K562 (cell line): ENCODE measurements around the gene LAPTM4A. TPM values are rescaled to one million over a fixed set of nuclear protein-coding genes. Genes with fewer than 3 reads are reported as not detected.
A peak's percentile ranks its signal among the peaks of the same experiment; 100 is the strongest.

Experiments used
- ATAC-seq: fragments of 200-7000 bp; cut with Tn5 transposase; 3 replicates; pipeline ENCODE4 v1.9.1; 2020; ENCODE audit warnings: moderate library complexity
- BruUV-seq: library from RNA; stranded (reverse); fragments of 400-500 nt; replicated peaks from 2 replicates; lab custom pipeline; 2021; lab: Mats Ljungman, UMichigan
- CTCF ChIA-PET: fragments of 300-600 bp; formaldehyde crosslinking; extraction: SDS; loops from one replicate; lab custom pipeline; 2021; ENCODE audit warnings: low intra/inter-chr PET ratio; lab: Yijun Ruan, JAX
- POLR2A ChIA-PET: fragments of 300-600, 350-650 bp; sonication (Branson Sonifier 250); formaldehyde crosslinking; extraction: SDS; loops from one replicate; lab custom pipeline; 2021; ENCODE audit warnings: antibody characterized with exemption, inconsistent platforms; lab: Yijun Ruan, JAX
- DNase-seq, 4 experiments: peaks; one replicate each; pipeline versions ENCODE4 v3.0.0 to v3.0.0-alpha.2; 2011 to 2018; ENCODE audit warnings: low spot score in 3 of 4, mixed read lengths in 3 of 4; ENCODE audit errors: extremely low read depth in 1 of 4
- FAIRE-seq: peaks from 2 replicates; lab custom pipeline; 2011; peaks lifted over from hg19 to GRCh38; lab: Jason Lieb, UNC
- H2AFZ ChIP-seq: 2 replicates; pipeline ENCODE4 v1.6.0; 2011; ENCODE audit warnings: low read depth, low read length, control low read depth, inconsistent platforms
- H3K27ac ChIP-seq: fragments of 200-600 bp; 3 replicates; pipeline ENCODE4 v1.8.0; 2011; ENCODE audit warnings: low read depth, mild to moderate bottlenecking, control low read depth, inconsistent platforms, low read length, moderate library complexity, mixed read lengths; ENCODE audit errors: extremely low read depth
- H3K27me3 ChIP-seq, 2 experiments: fragments of 300-600 bp in 1 of 2; 2 replicates in 1 of 2; 3 replicates in 1 of 2; pipeline versions ENCODE4 v1.6.0 to v1.8.0; 2011; ENCODE audit warnings: inconsistent platforms in 2 of 2, low read length in 2 of 2, mild to moderate bottlenecking in 1 of 2, mixed read lengths in 1 of 2, moderate library complexity in 1 of 2; ENCODE audit not compliant: control insufficient read depth in 2 of 2, insufficient read depth in 2 of 2
- H3K36me3 ChIP-seq: fragments of 300-600 bp; 3 replicates; pipeline ENCODE4 v1.8.0; 2011; ENCODE audit warnings: mild to moderate bottlenecking, low read length, inconsistent platforms; ENCODE audit not compliant: control insufficient read depth, insufficient read depth
- H3K4me1 ChIP-seq, 2 experiments: fragments of 200-600 bp in 1 of 2; replicated peaks in 1 of 2; 2 replicates in 1 of 2; 3 replicates in 1 of 2; pipeline versions ENCODE4 v1.5.1 to v1.8.0; 2011; ENCODE audit warnings: inconsistent platforms in 2 of 2, low read length in 2 of 2, mild to moderate bottlenecking in 1 of 2, mixed read lengths in 1 of 2, moderate library complexity in 1 of 2; ENCODE audit not compliant: control insufficient read depth in 2 of 2, insufficient read depth in 2 of 2
- H3K4me2 ChIP-seq: 2 replicates; pipeline ENCODE4 v1.6.1; 2011; ENCODE audit warnings: low read length, control low read depth, inconsistent platforms, mixed read lengths; ENCODE audit not compliant: insufficient read depth
- H3K4me3 ChIP-seq: fragments of 200-600 bp; sonication (generic), shearing (Covaris generic); 2 replicates; pipeline ENCODE4 v1.5.1; 2016; ENCODE audit warnings: control low read depth, inconsistent platforms
- H3K79me2 ChIP-seq: fragments of 200-600 bp; 3 replicates; pipeline ENCODE4 v1.8.0; 2011; ENCODE audit warnings: low read length, inconsistent platforms; ENCODE audit not compliant: control insufficient read depth, insufficient read depth
- H3K9ac ChIP-seq, 2 experiments: 2 replicates each; pipeline versions ENCODE4 v1.6.0 to v1.6.1; 2011; ENCODE audit warnings: low read depth in 2 of 2, low read length in 2 of 2, control low read depth in 1 of 2, inconsistent platforms in 1 of 2, mild to moderate bottlenecking in 1 of 2, mixed read lengths in 1 of 2; ENCODE audit not compliant: insufficient read depth in 1 of 2
- H3K9me1 ChIP-seq: one replicate; pipeline ENCODE4 v1.6.0; 2011; ENCODE audit warnings: inconsistent platforms, mild to moderate bottlenecking, low read length, moderate library complexity; ENCODE audit not compliant: control insufficient read depth, insufficient read depth
- H3K9me3 ChIP-seq: replicated peaks from 2 replicates; pipeline ENCODE4 v1.5.1; 2011; ENCODE audit warnings: low read depth, low read length, inconsistent platforms; ENCODE audit not compliant: control insufficient read depth, insufficient read depth
- H4K20me1 ChIP-seq: replicated peaks from 2 replicates; pipeline ENCODE4 v1.6.1; 2011; ENCODE audit warnings: low read length, inconsistent platforms, mixed read lengths; ENCODE audit not compliant: control insufficient read depth, insufficient read depth
- ELF4 ChIP-seq: fragments of 450-650 bp; formaldehyde crosslinking; IDR thresholded peaks from 2 replicates; pipeline ENCODE4 v1.4.0; 2022; ENCODE audit warnings: missing genetic modification characterization
- RB1 ChIP-seq: fragments of 450-650 bp; IDR thresholded peaks from 2 replicates; pipeline ENCODE4 v1.6.1; 2017; ENCODE audit warnings: low read depth, mild to moderate bottlenecking
- ZNF316 ChIP-seq: fragments of 450-650 bp; IDR thresholded peaks from 2 replicates; pipeline ENCODE4 v1.6.1; 2016
- WGBS: fragments of 100-300 bp; shearing (Covaris generic); methylation state at CpG from one replicate; pipeline ENCODE4 v1.1.6; 2016; ENCODE audit warnings: low coverage, mixed read lengths; ENCODE audit not compliant: insufficient coverage; ENCODE audit errors: missing lambda C conversion rate; 5-methylcytosine and 5-hydroxymethylcytosine counted together
- in situ Hi-C: fragments of 300-500 bp; cut with MboI; formaldehyde crosslinking; loops from 4 replicates; pipeline ENCODE4 v1.15.0; 2018; ENCODE audit warnings: inconsistent platforms, mixed read lengths
- intact Hi-C: fragments of 100-400 bp; cut with micrococcal nuclease; formaldehyde crosslinking; loops from 2 replicates; pipeline ENCODE4 v1.14.2; 2022
- polyA plus RNA-seq, 8 experiments: library from polyadenylated mRNA; depleted of rRNA in 4 of 8; stranded (reverse) in 5 of 8; unstranded in 3 of 8; fragments of >200 nt; fragmentation: Nextera tagmentation in 2 of 8; fragmentation: Illumina TruSeq in 1 of 8; extraction: Ambion mirVana in 2 of 8; extraction: Trizol in 1 of 8; gene quantifications; 2 replicates each; pipeline versions ENCODE4 v1.2.1 to v1.2.3, GENCODE V29; 2011 to 2014; ENCODE audit warnings: inconsistent platforms in 1 of 8, missing spikeins in 1 of 8
- total RNA-seq, 7 experiments: library from RNA; depleted of rRNA in 6 of 7; stranded (reverse); fragments of >200 nt in 6 of 7; fragmentation: Illumina TruSeq in 2 of 7; extraction: Trizol in 2 of 7; gene quantifications; 2 replicates each; pipeline versions ENCODE4 v1.2.1 to v1.2.3, GENCODE V29; 2011 to 2021; ENCODE audit warnings: low replicate concordance in 1 of 7

The LAPTM4A gene
- total and polyA plus RNA-seq, 9 of the 15 experiments (the other 6 are each of a cell fraction or from before 2014, with no cell fraction given): 13.4 to 157 (median 50.1) TPM

- POLR2A ChIA-PET: interaction anchor here (1.1 kb wide), 1 partner anchor 41 kb away, joined by 3 read pairs; no protein-coding TSS in a partner anchor
- CTCF ChIA-PET: no interaction called here
- intact Hi-C loops: no loop called here
Measured at GRCh38 chr2:20069756-20070155, 18.3 kb upstream of the LAPTM4A start.

GRCh38 chr2:20067992-20068584, 16.7 kb upstream of the LAPTM4A start:
- Histone ChIP-seq H3K27ac (no peak overlapping the region), H3K9me3 (no peaks in the 10 kb centered on the region), H3K4me3 (no peak overlapping the region), H3K9ac (no peak overlapping the region), H3K4me1 (peaks cover 3 to 4% of the 10 kb centered on the region in 2 experiments; a peak in 2 of 5 replicates), H3K27me3 (no peaks in the 10 kb centered on the region), H3K36me3 (no peaks in the 10 kb centered on the region), H3K4me2 (no peak overlapping the region), H2AFZ (no peak overlapping the region), H3K79me2 (no peaks in the 10 kb centered on the region), H3K9me1 (no peaks in the 10 kb centered on the region), H4K20me1 (no peaks in the 10 kb centered on the region)
- ChIA-PET CTCF (no interaction called here), POLR2A (interaction anchor here (0.6 kb wide), 1 partner anchor 580 kb away, joined by 3 read pairs; no protein-coding TSS in a partner anchor)
- intact Hi-C loops: no loop called here
- TF ChIP-seq ZNF316 (peak; percentile 22; the same call in 1 of the 2 replicates), RB1 (no peak)
- ATAC-seq: no peak
- BruUV-seq: no TSS peak
- DNase-seq: no peak
- WGBS: 66% methylated on average over 3 of the region's 3 CpGs
- FAIRE-seq: no peak
- in situ Hi-C loops: no loop called here

More at GRCh38 chr2:20069756-20070155, 18.3 kb upstream of the LAPTM4A start:
- in situ Hi-C loops: no loop called here
- DNase-seq (no peak), ATAC-seq (no peak), FAIRE-seq (no peak)
- no TSS peak for BruUV-seq
- Histone ChIP-seq H3K79me2 (no peaks in the 10 kb centered on the region), H3K9me1 (no peaks in the 10 kb centered on the region), H3K27me3 (no peaks in the 10 kb centered on the region), H3K9me3 (no peaks in the 10 kb centered on the region), H3K4me2 (no peak overlapping the region), H3K27ac (no peak overlapping the region), H3K9ac (no peak overlapping the region), H3K4me1 (peaks cover 4 to 5% of the 10 kb centered on the region in 2 experiments; a peak in 2 of 5 replicates), H2AFZ (no peak overlapping the region), H4K20me1 (no peaks in the 10 kb centered on the region), H3K4me3 (no peak overlapping the region), H3K36me3 (no peaks in the 10 kb centered on the region)
- TF ChIP-seq ELF4 (CRISPR knock-in tag): no peak
